Effector memory CD8-positive, alpha-beta T cell (primary cell): ENCODE measurements around the gene SHISA9.

Experiments used
- ATAC-seq: fragments of 150-1000 bp; cut with Tn5 transposase; replicated peaks from 2 replicates; pipeline ENCODE4 v1.10.0; 2021; ENCODE audit warnings: mild to moderate bottlenecking, moderate library complexity
- DNase-seq, 3 experiments: peaks; one replicate each; pipeline ENCODE4 v3.0.0; 2021
- H3K27ac Mint-ChIP-seq, 2 donors: one replicate each; pipeline ENCODE4 v1.8.0; 2022; ENCODE audit warnings: mild to moderate bottlenecking in 2 of 2, mixed read lengths in 2 of 2, moderate library complexity in 2 of 2
- H3K27me3 Mint-ChIP-seq, 2 donors: one replicate each; pipeline ENCODE4 v1.8.0; 2022; ENCODE audit warnings: mixed read lengths in 2 of 2
- H3K36me3 Mint-ChIP-seq: one replicate; pipeline ENCODE4 v1.8.0; 2022; ENCODE audit warnings: mild to moderate bottlenecking, moderate library complexity, mixed read lengths; ENCODE audit not compliant: insufficient read depth
- H3K4me1 Mint-ChIP-seq, 2 donors: one replicate each; pipeline ENCODE4 v1.8.0; 2022; ENCODE audit warnings: low read depth in 2 of 2, mixed read lengths in 2 of 2
- H3K4me3 Mint-ChIP-seq, 2 donors: one replicate each; pipeline ENCODE4 v1.8.0; 2022; ENCODE audit warnings: mild to moderate bottlenecking in 2 of 2, mixed read lengths in 2 of 2, moderate library complexity in 2 of 2
- H3K9me3 Mint-ChIP-seq, 2 donors: one replicate each; pipeline ENCODE4 v1.8.0; 2022; ENCODE audit warnings: mixed read lengths in 2 of 2

Gene SHISA9

DNA sequence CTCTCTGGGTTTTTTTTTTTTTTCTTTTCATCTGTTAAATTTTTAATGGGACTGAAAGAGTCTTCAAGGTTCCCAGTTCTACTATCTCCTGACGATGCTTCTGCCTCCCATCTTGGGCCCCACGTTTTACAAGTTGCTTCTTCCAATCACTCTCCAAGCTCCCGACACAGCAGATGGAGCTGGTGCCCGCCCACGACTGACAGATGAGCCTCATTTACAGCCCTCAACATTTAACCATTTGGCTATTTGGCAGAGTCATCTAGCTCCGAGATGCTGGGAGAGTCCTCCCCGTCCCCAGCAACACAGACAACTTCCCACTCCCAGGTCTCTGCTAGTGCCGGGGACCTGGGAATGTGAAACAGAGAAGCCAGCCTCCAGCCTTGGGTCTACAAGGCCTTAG is 276.9 kb downstream of the SHISA9 start:
- peaks cover 6 to 10% of the 10 kb centered on the region in 2 donors for H3K9me3 Mint-ChIP-seq
- H3K4me1 Mint-ChIP-seq, result no peaks in the 10 kb centered on the region
- no peaks in the 10 kb centered on the region for H3K36me3 Mint-ChIP-seq
- no peak overlapping the region for H3K27ac Mint-ChIP-seq
- ATAC-seq (no peak), DNase-seq (no peak)
- H3K27me3 Mint-ChIP-seq, result no peaks in the 10 kb centered on the region
- no peak overlapping the region for H3K4me3 Mint-ChIP-seq

DNA sequence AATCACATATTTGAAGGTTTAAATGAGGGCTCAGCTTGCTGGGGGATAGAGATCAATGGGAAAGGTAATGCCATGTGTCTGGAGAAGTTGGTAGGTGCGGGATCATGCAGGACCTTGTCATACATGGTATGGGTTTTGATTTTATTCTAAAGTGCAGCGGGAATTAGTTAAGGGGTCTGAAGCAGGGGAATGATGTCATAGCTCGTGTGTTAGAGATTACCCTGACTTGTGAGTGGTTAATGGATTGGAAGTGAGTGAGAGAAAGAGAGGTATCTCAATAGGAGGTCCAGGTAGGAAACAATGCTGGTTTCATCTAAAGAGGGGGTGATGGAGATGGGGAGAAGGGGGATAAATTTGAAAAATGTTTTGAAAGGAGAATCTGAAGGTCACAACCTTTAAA is 280.0 kb downstream of the SHISA9 start:
- no peaks in the 10 kb centered on the region for H3K4me1 Mint-ChIP-seq
- ATAC-seq (no peak), DNase-seq (no peak)
- peaks cover 6 to 17% of the 10 kb centered on the region in 2 donors for H3K9me3 Mint-ChIP-seq
- no peaks in the 10 kb centered on the region for H3K27me3 Mint-ChIP-seq
- H3K27ac Mint-ChIP-seq, result no peak overlapping the region
- H3K36me3 Mint-ChIP-seq, result no peaks in the 10 kb centered on the region
- H3K4me3 Mint-ChIP-seq, result no peak overlapping the region

DNA sequence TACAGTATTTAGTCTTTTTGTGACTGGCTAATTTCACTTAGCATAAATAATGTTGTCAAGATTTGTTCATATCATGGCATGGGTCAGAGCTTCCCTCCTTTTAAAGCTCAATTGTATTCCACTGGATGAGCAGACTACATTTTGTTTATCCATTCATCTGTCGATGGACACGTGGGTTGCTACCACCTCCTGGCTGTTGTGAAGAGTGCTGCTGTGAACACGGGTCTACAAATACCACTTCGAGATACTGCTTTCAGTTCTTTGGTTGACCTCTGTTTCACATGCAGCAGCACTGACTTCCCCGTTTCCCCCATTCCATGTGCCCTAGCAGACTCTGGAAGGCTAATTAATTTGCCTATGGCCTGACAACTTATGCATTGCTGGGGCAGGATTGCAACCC is 285.4 kb downstream of the SHISA9 start:
- no peak for DNase-seq
- ATAC-seq, result no peak
- Mint-ChIP-seq H3K4me1 (no peaks in the 10 kb centered on the region), H3K27ac (no peak overlapping the region), H3K36me3 (no peaks in the 10 kb centered on the region), H3K27me3 (peaks cover 0 to 6% of the 10 kb centered on the region in 2 donors), H3K9me3 (peaks cover 4 to 19% of the 10 kb centered on the region in 2 donors), H3K4me3 (no peak overlapping the region)

DNA sequence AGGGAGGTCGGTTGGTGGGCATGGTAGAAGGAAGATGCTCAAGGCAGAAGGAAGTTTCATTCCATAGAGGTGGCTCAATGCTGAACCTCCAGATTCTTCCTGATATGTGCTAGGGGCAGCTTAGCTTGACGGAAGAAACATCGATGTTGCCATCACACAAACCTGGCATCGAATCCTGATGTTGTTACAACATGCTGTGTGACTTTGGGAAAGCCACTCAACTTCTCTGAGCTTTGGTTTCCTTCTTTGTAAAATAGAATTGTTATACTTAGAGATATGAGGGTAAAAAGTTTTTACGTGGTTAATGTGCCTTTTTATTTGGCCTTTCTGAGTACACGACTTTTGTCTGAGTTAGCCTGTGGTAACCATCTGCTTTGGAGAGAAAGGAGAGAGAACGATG is 287.9 kb downstream of the SHISA9 start:
- peaks cover 6 to 11% of the 10 kb centered on the region in 2 donors for H3K9me3 Mint-ChIP-seq

DNA sequence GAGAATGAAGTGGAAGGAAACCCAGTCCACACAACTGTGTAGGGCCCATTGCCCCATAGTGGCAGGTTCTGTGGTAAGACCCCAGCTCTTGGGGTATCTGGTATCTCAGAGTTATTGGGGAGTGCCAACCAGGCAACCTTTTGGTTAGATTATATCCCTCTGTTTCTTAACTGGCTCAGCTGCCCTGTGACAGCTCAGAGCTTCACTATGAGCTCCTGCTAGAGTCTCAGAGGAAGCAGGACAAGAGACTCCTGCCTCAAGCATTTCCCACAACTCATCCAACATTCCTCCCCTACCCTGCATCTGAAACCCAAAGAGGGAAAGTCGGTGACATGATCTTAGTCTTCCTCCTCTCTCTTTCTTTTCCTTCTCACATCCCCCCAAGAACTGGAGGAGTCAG is 292.3 kb downstream of the SHISA9 start:
- no peak for ATAC-seq

More for the DNA sequence above, 287.9 kb downstream of the SHISA9 start:
- no peaks in the 10 kb centered on the region for H3K4me1 Mint-ChIP-seq
- no peaks in the 10 kb centered on the region for H3K36me3 Mint-ChIP-seq
- H3K27ac Mint-ChIP-seq, result no peak overlapping the region
- peaks cover 0 to 6% of the 10 kb centered on the region in 2 donors for H3K27me3 Mint-ChIP-seq
- no peak overlapping the region for H3K4me3 Mint-ChIP-seq
- ATAC-seq (no peak), DNase-seq (no peak)

DNA sequence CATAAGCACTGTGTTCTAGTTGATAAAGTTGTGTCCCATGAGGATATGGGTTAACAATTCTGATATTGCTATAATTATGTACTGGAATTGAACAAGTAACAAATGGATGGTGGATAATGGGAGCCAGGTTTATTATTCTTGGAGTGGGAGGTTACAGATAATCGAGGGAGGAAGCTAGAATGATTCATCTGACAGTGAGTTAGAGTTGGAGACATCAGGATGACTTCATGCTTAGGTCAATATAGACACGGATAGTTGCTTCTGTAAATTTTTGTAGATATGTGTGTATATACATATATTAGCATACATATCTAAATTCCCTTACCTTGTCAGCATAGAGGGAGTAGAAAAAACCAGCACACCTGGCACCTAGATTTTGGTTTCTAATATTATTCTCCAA is 293.4 kb downstream of the SHISA9 start:
- no peaks in the 10 kb centered on the region for H3K4me1 Mint-ChIP-seq
- H3K9me3 Mint-ChIP-seq, result peaks cover under 1 to 4% of the 10 kb centered on the region in 2 donors
- H3K27ac Mint-ChIP-seq, result no peak overlapping the region
- no peaks in the 10 kb centered on the region for H3K36me3 Mint-ChIP-seq
- no peak overlapping the region for H3K4me3 Mint-ChIP-seq
- H3K27me3 Mint-ChIP-seq, result no peaks in the 10 kb centered on the region
- DNase-seq (no peak), ATAC-seq (no peak)

More for the DNA sequence above, 292.3 kb downstream of the SHISA9 start:
- Mint-ChIP-seq H3K4me1 (no peaks in the 10 kb centered on the region), H3K4me3 (no peak overlapping the region), H3K27ac (no peak overlapping the region), H3K36me3 (no peaks in the 10 kb centered on the region), H3K27me3 (no peaks in the 10 kb centered on the region), H3K9me3 (peaks cover 6 to 11% of the 10 kb centered on the region in 2 donors)
- DNase-seq, result no peak

DNA sequence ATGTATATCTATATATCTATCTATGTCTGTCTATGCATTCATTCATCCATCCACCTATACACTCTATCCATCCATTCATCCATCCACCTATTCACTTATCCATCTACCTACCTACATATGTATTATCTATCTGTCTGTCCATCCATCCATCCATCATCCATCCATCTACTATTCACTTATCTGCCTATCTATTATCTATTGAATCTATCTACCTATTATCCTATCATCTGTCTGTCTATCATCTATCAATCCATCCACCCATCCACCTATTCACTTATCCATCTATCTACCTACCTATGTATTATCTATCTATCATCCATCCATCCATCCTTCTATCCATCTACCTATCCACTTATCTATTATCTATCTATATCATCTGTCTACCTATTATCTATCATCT is 302.3 kb downstream of the SHISA9 start:
- no peaks in the 10 kb centered on the region for H3K36me3 Mint-ChIP-seq
- ATAC-seq, result no peak
- no peak for DNase-seq
- peaks cover 2 to 7% of the 10 kb centered on the region in 2 donors for H3K9me3 Mint-ChIP-seq
- H3K4me1 Mint-ChIP-seq, result no peaks in the 10 kb centered on the region
- H3K27me3 Mint-ChIP-seq, result no peaks in the 10 kb centered on the region
- no peak overlapping the region for H3K4me3 Mint-ChIP-seq
- no peak overlapping the region for H3K27ac Mint-ChIP-seq

DNA sequence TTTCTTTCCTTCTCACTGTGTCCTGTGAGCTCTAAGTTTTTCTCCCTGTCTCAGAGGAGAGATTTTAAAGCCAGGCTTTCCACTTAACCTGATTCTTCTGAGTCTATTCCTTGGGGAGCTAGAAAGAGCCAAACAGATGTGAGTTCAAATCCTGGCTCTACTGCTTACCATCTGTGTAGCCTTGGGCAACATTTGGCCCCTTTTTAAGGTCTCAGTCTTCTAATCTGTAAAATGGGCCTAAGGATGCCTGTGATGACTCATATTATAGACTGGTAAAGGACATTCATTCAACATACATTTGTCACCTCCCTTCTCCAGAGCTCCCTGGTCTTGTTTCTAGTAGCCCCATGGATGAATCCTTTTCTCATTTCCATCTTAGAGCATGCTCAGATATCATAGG is 304.0 kb downstream of the SHISA9 start:
- Mint-ChIP-seq H3K4me3 (no peak overlapping the region), H3K27me3 (no peaks in the 10 kb centered on the region), H3K36me3 (peaks cover 3% of the 10 kb centered on the region), H3K4me1 (no peaks in the 10 kb centered on the region), H3K27ac (no peak overlapping the region), H3K9me3 (peaks cover 2 to 7% of the 10 kb centered on the region in 2 donors)
- no peak for ATAC-seq
- DNase-seq, result no peak

DNA sequence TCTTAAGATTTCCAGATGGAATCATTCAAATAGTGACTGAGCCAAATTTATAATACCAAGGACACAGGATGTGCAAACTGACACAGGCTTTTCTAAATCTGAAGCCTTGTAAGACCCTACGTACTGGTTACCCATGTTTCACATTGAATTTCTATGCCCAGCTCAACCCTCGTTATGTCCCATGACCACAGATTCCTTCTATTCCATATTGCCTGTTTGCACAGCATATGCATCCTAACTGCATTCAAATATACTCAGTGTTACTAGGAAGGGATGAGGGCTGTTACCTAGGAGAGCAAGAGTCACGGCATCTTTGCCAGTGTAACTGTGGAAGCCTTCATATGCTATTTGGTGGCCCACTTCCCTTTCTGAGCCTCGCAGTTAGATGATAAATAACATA is 305.2 kb downstream of the SHISA9 start:
- no peak overlapping the region for H3K27ac Mint-ChIP-seq
- peaks cover 3% of the 10 kb centered on the region for H3K36me3 Mint-ChIP-seq
- peaks cover 6 to 7% of the 10 kb centered on the region in 2 donors for H3K9me3 Mint-ChIP-seq

DNA sequence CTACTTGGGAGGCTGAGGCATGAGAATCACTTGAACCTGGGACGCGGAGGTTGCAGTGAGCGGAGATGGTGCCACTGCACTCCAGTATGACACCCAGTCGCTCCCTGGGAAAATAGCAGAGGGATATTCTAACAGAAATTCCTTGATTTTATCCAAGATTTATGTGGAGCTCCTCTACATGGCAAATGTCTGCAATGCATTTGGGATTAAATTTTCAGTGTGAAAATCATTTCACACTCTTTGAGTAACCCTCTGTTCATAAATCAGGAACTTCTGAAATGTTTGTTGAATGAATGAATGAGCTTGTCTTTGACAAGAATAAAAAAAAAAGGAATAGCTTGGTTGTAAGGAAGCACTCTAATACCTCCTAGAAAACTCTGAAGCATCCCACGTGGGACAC is 305.8 kb downstream of the SHISA9 start:
- no peaks in the 10 kb centered on the region for H3K4me1 Mint-ChIP-seq
- H3K27me3 Mint-ChIP-seq, result no peaks in the 10 kb centered on the region
- DNase-seq (no peak), ATAC-seq (no peak)
- no peak overlapping the region for H3K27ac Mint-ChIP-seq
- H3K9me3 Mint-ChIP-seq, result peaks cover 4 to 6% of the 10 kb centered on the region in 2 donors
- H3K36me3 Mint-ChIP-seq, result peaks cover 3% of the 10 kb centered on the region
- H3K4me3 Mint-ChIP-seq, result no peak overlapping the region

More for the DNA sequence above, 305.2 kb downstream of the SHISA9 start:
- no peak for DNase-seq
- ATAC-seq, result no peak
- no peaks in the 10 kb centered on the region for H3K27me3 Mint-ChIP-seq
- H3K4me3 Mint-ChIP-seq, result no peak overlapping the region
- H3K4me1 Mint-ChIP-seq, result no peaks in the 10 kb centered on the region

DNA sequence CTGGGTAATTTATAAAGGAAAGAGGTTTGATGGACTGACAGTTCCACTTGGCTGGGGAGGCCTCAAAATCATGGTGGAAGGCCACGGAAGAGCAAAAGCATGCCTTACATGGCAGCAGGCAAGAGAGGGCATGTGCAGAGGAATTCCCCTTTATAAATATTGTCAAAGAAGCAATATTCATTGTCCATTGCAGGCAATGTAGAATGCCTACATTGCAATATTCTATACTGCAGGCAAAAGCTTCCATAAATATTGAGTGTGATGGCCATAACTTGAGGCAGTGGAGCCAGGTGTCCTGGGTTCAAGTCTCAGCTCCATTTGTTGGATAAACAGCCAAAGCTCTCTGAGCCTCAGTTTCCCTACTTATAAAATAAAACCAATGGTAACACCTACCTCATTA is 322.3 kb downstream of the SHISA9 start:
- Mint-ChIP-seq H3K27ac (no peak overlapping the region), H3K4me1 (no peaks in the 10 kb centered on the region), H3K36me3 (no peaks in the 10 kb centered on the region), H3K9me3 (peaks cover 11 to 33% of the 10 kb centered on the region in 2 donors), H3K4me3 (no peak overlapping the region), H3K27me3 (no peaks in the 10 kb centered on the region)
- ATAC-seq, result no peak
- DNase-seq, result no peak

DNA sequence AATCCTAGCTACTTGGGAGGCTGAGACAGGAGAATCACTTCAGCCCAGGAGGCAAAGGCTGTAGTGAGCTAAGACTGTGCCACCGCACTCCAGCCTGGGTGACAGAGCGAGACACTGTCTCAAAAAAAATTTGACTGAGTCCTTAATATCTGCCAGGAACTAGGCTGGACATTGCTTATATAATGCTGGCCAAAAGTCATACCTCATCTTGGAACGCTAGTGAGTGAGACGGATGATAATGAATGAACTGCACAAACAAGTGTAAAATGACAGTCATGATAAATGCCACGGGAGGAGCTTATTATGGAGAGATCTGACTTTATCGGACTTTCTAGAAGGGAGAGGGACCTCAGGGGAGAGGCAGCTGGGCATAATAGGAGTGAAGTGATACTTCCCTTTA is 327.6 kb downstream of the SHISA9 start:
- DNase-seq (no peak), ATAC-seq (no peak)
- Mint-ChIP-seq H3K27ac (no peak overlapping the region), H3K27me3 (no peaks in the 10 kb centered on the region), H3K36me3 (no peaks in the 10 kb centered on the region), H3K4me1 (no peaks in the 10 kb centered on the region), H3K9me3 (peaks cover 11 to 12% of the 10 kb centered on the region in 2 donors), H3K4me3 (no peak overlapping the region)

DNA sequence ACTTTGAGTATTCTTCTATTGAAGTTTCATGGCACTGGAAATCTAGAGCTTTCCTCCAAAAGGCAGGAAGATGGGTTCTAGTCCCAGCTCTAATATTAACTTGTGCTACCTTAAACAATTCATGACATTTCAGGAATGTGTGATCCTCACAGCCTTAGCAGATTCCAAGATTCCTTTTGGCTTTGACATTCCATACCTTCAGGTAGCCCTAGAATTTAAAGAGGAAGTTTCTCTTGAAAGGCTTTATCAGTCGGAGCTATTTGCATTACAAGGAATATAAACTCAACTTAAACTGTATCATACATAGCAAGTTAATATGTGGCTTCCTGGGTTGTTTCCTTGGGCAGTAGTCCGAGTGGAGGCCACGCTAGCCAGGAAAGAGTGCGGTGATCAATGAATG is 330.0 kb downstream of the SHISA9 start:
- DNase-seq (no peak), ATAC-seq (no peak)
- no peak overlapping the region for H3K27ac Mint-ChIP-seq
- H3K36me3 Mint-ChIP-seq, result no peaks in the 10 kb centered on the region
- H3K4me1 Mint-ChIP-seq, result no peaks in the 10 kb centered on the region
- H3K27me3 Mint-ChIP-seq, result no peaks in the 10 kb centered on the region
- H3K9me3 Mint-ChIP-seq, result peaks cover 7 to 8% of the 10 kb centered on the region in 2 donors
- H3K4me3 Mint-ChIP-seq, result no peak overlapping the region

DNA sequence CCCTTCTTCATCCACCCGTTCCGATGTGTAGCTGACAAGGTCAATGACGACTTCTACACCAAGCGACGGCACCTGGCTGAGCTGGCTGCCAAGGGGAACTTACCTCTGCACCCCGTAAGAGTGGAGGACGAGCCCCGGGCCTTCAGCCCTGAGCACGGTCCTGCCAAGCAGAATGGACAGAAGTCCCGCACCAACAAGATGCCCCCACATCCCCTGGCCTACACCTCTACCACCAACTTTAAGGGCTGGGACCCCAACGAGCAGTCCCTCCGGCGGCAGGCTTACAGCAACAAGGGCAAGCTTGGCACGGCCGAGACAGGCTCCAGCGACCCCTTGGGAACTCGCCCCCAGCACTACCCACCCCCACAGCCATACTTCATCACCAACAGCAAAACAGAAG is 333.6 kb downstream of the SHISA9 start:
- Mint-ChIP-seq H3K36me3 (no peaks in the 10 kb centered on the region), H3K9me3 (peaks cover 3 to 14% of the 10 kb centered on the region in 2 donors), H3K27ac (no peak overlapping the region), H3K27me3 (no peaks in the 10 kb centered on the region), H3K4me3 (no peak overlapping the region), H3K4me1 (no peaks in the 10 kb centered on the region)
- DNase-seq, result no peak
- ATAC-seq, result no peak

DNA sequence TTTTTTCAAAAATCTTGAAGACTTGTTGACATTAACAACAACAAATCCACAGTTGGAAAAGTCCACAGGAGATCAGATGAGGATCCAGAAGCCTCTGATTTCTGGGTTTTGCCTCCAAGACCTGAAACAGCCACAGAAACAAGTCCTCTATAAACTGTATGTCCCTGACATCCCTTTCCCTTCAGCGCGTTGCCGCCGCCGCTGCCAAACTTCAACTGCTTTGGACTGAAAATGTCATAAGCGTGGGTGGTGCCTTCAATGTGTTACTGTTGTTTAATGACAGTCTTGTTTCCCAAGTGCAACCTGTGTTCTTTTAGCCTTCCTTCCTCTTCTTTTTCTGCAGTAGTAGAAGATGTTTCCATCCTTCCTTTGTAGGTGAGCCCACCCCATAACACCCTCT is 334.9 kb downstream of the SHISA9 start:
- DNase-seq (no peak), ATAC-seq (no peak)
- no peaks in the 10 kb centered on the region for H3K27me3 Mint-ChIP-seq
- H3K36me3 Mint-ChIP-seq, result no peaks in the 10 kb centered on the region
- H3K27ac Mint-ChIP-seq, result no peak overlapping the region
- H3K9me3 Mint-ChIP-seq, result peaks cover 3 to 14% of the 10 kb centered on the region in 2 donors
- H3K4me1 Mint-ChIP-seq, result no peaks in the 10 kb centered on the region
- H3K4me3 Mint-ChIP-seq, result no peak overlapping the region
